Erythroblast (primary cell): ENCODE results near the gene ITCH.
"Not testable (repeated sequence)": the region's sequence is repeated elsewhere in the genome, so short reads cannot be mapped to it uniquely, and the experiment has no call there.

ENCODE experiments used
- DNase-seq, 2 experiments: peaks; one replicate each; lab custom pipeline; 2025; lab: John Stamatoyannopoulos, UW
- GATA1 ChIP-seq: IDR thresholded peaks from 2 replicates; pipeline ENCODE4 v1.6.1; 2011; ENCODE audit warnings: low read depth, mild to moderate bottlenecking, control low read depth, low read length, moderate library complexity
- POLR2A ChIP-seq: IDR thresholded peaks from 2 replicates; pipeline ENCODE4 v1.6.1; 2011; ENCODE audit warnings: mild to moderate bottlenecking, low read length

ITCH gene

DNA sequence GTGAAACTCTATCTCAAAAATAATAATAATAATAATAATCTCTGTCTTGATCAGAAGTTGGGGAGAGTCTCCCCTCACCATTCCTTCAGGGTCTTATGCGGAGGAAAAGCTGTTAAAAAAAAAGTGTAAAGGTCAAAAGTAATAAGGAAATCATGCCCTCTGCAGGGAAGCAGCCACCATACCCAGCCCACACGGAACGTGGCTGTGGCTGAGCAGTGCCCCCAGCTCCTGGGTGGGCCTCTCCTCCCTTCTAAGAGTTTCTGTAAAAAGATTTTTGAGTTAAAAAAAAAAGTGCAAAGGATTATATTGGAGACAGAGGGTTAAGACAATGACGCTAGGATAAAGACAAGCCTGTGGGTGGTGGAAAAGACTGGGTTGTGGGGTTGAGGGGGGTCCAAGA is 29.3 kb upstream of the ITCH start:
- TF ChIP-seq GATA1, result no peak
- TF ChIP-seq POLR2A, result no peak
- no peak for DNase-seq

DNA sequence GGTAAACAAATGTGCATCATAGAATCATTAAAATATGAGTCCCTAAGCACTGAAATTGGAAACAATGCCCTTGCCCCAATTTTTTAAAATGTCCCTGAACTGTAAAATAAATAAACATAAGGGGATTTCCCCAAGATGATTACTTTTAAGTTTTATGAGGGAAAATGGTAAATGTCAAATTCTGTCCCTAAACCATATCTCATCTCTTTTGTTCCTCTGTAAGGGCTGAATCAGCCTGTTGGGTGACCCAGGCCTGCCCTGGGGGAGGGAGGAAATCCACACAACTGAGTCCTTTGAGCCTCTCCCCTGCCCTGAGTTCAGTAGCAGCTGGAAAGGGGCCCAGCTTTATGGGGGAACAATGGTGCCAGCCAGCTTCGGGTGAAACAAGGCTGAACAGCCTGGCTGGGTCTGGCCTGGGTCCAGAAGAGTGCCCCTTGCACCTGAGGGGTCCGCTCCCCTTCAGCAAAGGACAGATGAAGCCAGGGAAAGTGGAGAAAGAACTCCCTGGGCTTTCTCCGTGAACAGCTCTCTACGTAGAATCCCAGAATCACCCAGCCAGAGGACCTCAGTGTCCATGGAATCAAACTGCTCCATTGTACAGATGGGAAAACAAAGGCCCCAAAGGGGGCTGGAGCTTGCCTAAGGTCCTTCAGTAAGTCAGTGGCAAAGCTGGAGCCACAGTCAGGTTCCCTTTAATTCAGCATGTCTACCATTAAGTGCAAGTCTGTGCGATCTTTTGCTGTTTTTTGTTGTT is 28.2 kb upstream of the ITCH start:
- DNase-seq, result no peak

DNA sequence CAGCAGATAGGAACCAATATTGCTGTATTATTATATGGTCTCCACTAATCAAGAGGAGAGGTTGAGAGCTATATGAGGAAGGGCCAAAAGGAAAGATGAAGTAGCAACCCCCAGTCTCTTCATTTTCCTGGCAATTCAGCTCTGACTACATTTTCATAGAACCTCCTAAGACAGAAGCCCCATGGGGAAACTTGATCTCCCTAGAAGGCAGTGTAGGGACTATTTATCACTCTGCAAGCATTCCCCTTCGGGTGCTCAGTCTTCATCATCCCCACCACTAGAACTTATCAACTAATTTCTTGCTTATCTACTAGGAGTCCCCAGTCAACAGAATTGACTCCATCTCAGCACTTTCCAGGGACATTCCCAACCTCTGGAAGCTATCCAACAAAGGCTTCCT is 25.5 kb upstream of the ITCH start:
- TF ChIP-seq POLR2A (no peak), GATA1 (no peak)
- no peak for DNase-seq

More for the DNA sequence above, 28.2 kb upstream of the ITCH start:
- no peak for TF ChIP-seq POLR2A
- TF ChIP-seq GATA1, result no peak

DNA sequence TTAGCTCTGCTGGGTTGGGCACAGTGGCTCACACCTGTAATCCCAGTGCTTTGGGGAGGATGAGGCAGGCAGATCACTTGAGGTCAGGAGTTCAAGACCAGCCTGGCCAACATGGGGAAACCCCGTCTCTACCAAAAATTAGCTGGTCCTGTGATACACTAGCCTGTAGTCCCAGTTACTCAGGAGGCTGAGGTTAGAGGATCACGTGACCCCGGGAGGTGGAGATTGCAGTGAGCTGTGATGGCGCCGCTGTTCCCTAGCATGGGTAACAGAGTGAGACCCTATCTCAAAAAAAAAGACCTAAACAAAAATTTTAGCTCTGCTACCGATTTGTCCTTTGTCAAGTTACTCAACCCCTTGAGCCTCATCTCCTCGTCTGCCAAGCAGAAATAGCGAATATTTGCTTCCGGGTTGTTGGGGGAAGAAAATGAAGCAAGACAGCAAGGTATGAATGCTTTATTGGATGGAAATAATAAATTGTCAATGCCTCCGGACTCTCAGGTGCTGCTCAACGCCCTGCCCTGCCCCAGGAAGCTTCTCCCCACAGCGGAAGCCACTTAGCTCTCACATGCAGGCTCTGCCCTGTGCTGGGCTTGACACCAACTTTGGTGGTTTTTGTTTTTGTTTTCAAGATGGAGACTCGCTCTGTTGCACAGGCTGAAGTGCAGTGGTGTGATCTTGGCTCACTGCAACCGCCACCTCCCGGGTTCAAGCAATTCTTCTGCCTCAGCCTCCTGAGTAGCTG is 24.9 kb upstream of the ITCH start:
- no peak for TF ChIP-seq POLR2A
- no peak for TF ChIP-seq GATA1
- DNase-seq, result no peak

DNA sequence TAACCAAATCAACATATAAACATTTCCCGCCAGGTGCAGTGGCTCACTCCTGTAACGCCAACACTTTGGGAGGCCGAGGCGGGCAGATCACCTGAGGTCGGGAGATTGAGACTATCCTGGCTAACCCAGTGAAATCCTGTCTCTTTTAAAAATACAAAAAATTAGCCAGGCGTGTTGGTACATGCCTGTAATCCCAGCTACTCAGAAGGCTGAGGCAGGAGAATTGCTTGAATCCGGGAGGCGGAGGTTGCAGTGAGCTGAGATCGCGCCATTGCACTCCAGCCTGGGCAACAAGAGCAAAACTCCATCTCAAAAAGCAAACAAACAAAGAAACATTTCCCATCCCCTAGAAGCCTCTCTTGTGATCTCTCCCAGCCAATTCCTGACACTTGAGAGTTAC is 22.3 kb upstream of the ITCH start:
- not testable (repeated sequence) for DNase-seq

DNA sequence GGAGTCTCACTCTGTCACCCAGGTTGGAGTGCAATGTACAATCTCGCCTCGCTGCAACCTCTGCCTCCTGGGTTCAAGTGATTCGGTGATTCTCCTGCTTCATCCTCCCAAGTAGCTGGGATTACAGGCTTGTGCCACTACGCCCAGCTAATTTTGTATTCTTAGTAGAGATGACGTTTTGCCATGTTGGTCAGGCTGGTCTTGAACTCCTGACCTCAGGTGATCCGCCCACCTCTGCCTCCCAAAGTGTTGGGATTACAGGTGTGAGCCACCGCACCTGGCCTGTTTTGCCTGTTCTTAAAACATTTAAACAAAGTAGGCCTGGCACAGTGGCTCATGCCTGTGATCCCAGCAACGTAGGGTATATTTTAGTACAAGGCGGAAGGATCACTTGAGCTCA is 21.9 kb upstream of the ITCH start:
- not testable (repeated sequence) for DNase-seq

DNA sequence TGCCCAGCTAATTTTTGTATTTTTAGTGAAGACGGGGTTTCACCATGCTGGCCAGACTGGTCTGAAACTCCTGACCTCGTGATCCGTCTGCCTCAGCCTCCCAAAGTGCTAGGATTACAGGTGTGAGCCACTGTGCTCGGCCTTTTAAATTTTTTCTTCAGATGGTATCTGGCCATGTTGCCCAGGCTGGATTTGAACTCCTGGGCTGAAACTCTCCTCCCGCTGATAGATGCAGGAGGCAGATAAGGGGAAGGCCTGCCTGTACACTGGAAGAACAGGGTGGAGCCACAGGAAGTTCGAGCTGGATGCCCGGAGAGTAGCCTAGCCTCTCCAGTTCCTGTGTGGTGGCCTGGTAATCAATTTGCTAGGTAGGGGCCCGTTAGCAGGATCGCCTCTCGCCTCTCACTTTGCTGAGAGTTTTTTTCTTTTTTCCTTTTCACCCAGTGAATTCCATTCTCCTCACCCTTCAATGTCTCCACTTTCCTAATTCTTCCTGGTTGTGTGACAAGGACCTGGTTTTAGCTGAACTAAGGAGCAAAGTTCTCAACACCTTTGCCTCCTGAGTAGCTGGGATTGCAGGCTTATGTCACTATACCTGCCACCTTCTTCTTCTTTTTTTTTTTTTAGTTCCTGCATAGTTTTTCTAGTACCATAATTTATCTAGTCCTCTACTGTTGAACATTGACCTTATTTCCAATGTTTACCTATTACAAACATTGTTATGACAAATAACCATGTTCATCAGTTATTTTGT is 19.4 kb upstream of the ITCH start:
- DNase-seq, result no peak
- TF ChIP-seq GATA1 (no peak), POLR2A (no peak)

DNA sequence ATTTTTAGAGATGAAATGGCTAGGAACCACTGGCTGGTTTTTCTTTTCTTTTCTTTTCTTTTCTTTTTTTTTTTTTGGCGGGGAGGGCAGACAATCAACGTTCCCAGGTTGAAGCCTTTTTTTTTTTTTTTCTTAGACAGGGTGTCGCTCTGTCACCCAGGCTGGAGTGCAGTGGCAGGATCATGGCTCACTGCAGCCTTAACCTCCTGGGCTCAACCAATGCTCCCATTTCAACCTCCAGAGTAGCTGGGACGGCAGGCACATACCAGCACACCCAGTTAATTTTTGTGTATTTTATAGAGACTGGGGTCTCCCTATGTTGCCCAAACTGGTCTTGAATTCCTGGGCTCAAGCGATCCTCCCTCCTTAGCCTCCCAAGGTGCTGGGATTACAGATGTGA is 18.8 kb upstream of the ITCH start:
- TF ChIP-seq GATA1, result no peak
- no peak for TF ChIP-seq POLR2A

DNA sequence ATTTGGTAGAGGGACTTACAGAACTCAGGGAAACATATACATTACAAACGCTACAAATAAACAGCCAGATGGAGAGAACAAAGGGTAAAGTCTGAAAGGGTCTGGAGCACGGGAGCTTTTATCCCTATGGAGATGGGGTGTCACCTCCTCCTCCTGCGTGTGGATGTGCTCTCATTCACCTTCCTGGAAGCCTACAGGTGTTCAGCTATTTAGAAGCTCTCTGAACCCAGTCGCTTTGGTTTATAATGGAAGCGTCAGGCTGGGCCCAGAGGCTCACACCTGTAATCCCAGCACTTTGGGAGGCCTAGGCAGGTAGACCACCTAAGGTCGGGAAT is 17.7 kb upstream of the ITCH start:
- TF ChIP-seq POLR2A (no peak), GATA1 (no peak)
- no peak for DNase-seq

More for the DNA sequence above, 18.8 kb upstream of the ITCH start:
- DNase-seq, result no peak

DNA sequence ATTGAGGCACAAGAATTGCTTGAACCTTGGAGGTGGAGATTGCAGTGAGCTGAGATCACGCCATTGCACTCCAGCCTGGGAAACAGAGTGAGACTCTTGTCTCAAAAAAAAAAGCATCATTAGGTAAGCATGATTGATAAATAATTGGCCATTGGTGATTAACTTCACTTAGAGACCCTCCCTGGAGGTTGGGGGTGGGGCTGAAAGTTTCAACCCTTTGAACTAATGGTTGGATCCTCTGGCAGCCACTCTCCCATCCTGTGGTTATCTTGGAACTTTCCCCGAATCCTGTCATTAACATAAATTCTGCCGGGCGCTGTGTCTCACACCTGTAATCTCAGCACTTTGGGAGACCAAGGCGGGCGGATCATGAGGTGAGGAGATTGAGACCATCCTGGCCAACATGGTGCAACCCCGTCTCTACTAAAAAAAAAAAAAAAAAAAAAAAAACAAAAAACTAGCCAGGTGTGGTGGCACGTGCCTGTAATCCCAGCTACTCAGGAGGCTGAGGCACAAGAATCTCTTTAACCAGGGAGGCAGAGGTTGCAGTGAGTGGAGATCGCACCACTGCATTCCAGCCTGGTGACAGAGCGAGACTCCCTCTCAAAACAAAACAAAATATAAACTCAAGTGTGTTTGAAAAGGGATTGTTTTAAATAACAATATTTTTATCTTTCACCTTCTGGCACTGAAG is 17.1 kb upstream of the ITCH start:
- DNase-seq, result not testable (repeated sequence)

DNA sequence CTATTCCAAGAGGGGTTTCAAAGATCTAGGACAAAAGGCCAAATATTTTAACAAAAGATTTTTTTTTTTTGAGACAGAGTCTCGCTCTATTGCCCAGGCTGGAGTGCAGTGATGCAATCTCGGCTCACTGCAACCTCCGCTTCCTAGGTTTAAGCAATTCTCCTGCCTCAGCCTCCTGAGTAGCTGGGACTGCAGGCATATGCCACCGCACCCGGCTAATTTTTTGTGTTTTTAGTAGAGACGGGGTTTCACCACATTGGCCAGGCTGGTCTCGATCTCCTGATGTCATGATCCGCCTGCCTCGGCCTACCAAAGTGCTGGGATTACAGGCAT is 16.6 kb upstream of the ITCH start:
- DNase-seq, result not testable (repeated sequence)

DNA sequence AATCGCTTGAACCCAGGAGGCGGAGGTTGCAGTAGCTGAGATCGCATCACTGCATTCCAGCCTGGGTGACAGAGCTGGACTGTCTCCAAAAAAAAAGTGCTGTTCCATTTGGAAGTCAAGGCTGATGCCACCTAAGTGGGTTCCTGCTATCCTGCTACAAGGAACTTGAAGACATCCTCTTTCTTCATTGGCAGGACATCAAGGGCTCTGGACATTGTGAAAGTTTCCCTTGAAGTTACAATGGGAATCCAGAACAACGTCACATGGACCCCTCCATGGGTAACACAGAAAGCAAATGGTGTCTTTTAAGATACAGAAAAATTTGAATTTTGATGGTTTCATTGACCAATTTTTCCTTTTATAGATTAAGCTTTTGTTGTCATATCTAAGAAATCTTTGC is 15.5 kb upstream of the ITCH start:
- TF ChIP-seq GATA1, result no peak
- no peak for DNase-seq

DNA sequence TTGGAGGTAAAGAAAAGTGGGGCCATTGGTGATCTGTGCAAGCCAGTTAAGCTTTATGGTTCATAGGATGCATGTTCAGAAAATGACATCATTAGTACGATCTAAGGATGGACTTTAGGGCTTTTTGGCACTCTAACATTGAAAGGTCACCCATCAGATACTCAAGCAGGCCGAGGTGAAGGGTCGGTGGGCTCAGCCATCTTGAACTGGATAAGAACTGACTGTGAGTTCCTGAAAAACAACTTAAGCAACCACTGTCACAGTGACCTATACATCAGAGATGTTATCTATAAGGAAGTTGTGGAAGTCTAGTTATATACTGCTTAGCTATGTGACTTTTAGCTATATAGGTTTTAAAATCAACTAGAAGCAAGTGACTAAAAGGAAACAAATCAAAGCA is 13.0 kb upstream of the ITCH start:
- peak in 1 of 2 experiments; percentile 18 for DNase-seq
- TF ChIP-seq GATA1, result no peak
- no peak for TF ChIP-seq POLR2A

DNA sequence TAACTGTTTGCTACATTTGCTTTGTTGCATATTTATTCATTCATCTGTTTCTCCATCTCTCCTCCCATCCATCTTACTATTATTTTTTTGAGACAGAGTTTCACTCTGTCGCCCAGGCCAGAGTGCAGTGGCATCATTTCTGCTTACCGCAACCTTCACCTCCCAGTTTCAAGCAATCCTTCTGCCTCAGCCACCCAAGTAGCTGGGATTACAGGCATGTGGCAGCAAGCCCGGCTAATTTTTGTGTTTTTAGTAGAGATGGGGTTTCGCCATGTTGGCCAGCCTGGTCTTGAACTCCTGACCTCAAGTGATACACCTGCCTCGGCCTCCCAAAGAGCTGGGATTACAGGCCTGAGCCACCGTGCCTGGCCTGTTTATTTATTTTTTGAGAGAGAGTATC is 9.6 kb upstream of the ITCH start:
- DNase-seq, result not testable (repeated sequence)

DNA sequence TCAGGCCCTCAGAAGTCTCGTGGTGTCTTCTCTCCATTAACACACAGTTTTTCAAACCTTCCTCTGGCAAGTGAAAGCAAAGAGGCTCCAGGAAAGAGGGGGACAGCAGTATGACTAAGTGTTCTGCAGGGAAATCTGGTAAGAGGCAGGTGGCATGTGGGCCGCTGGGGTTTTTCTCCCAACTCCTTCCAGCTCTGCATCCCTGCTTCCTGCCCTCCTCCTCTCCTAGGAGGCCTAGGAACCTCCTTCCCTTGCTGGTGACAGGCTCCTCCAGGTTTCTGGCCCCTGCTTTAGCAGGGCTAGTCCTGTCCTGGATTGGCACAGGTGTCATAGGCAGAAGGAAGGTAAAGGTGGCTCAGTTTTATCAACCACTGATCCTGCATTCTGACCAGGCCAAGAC is 7.6 kb upstream of the ITCH start:
- no peak for DNase-seq
- TF ChIP-seq GATA1 (no peak), POLR2A (no peak)

DNA sequence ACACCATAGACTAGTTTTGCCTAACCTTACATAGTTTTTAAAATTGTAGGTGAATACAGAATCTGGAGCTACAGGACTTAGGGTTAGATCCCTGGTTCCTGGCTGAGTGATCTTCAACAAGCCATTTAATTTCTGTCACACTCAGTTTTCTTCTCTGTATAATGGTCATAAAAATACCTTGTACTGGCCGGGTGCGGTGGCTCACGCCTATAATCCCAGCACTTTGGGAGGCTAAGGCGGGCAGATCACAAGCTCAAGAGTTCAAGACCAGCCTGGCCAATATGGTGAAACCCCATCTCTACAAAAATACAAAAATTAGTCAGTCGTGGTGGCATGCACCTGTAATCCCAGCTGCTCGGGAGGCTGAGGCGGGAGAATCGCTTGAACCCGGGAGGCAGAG is 3.3 kb upstream of the ITCH start:
- DNase-seq, result not testable (repeated sequence)
